NCI-H460 (cell line): ENCODE measurements around the gene PHLDB1. TPM values are rescaled to one million over a fixed set of nuclear protein-coding genes. Genes with fewer than 3 reads are reported as not detected.

Experiments
- DNase-seq: peaks from one replicate; pipeline ENCODE4 v3.0.0-alpha.2; 2016; ENCODE audit warnings: low read depth; ENCODE audit errors: extremely low read depth
- total RNA-seq: library from RNA; depleted of rRNA; stranded (reverse); fragments of >200 nt; shearing (Covaris generic); gene quantifications from 2 replicates; pipeline ENCODE4 v1.2.3, GENCODE V29; 2014

The PHLDB1 gene
- total RNA-seq, 1 experiment from 2014 or later: 18.3 TPM

- DNase-seq: no peak
Measured at GRCh38 chr11:118621784-118622375, 14.5 kb downstream of the PHLDB1 start.

- DNase-seq: no peak
Measured at GRCh38 chr11:118622376-118623268, 15.2 kb downstream of the PHLDB1 start.

- no peak for DNase-seq
Measured at GRCh38 chr11:118623269-118623655, 15.8 kb downstream of the PHLDB1 start.

GRCh38 chr11:118625036-118625690 is 17.7 kb downstream of the PHLDB1 start:
- no peak for DNase-seq

GRCh38 chr11:118625976-118626375 is 18.6 kb downstream of the PHLDB1 start:
- no peak for DNase-seq

- no peak for DNase-seq
Measured at GRCh38 chr11:118627566-118627965, 20.2 kb downstream of the PHLDB1 start.

- no peak for DNase-seq
Measured at GRCh38 chr11:118628031-118628430, 20.6 kb downstream of the PHLDB1 start.

GRCh38 chr11:118628432-118628831 is 21.0 kb downstream of the PHLDB1 start:
- no peak for DNase-seq

GRCh38 chr11:118628861-118629549 is 21.6 kb downstream of the PHLDB1 start:
- no peak for DNase-seq

- no peak for DNase-seq
Measured at GRCh38 chr11:118629761-118630661, 22.6 kb downstream of the PHLDB1 start.

GRCh38 chr11:118631142-118631909 is 23.9 kb downstream of the PHLDB1 start:
- DNase-seq: no peak

- no peak for DNase-seq
Measured at GRCh38 chr11:118632577-118633318, 25.3 kb downstream of the PHLDB1 start.

- no peak for DNase-seq
Measured at GRCh38 chr11:118633319-118633690, 25.9 kb downstream of the PHLDB1 start.

GRCh38 chr11:118633979-118634378 is 26.6 kb downstream of the PHLDB1 start:
- DNase-seq: no peak

GRCh38 chr11:118634431-118635236 is 27.2 kb downstream of the PHLDB1 start:
- no peak for DNase-seq

- DNase-seq: no peak
Measured at GRCh38 chr11:118635237-118635591, 27.8 kb downstream of the PHLDB1 start.

- DNase-seq: no peak
Measured at GRCh38 chr11:118635642-118636041, 28.2 kb downstream of the PHLDB1 start.
